ENCODE data around the gene HOXC6. TPM values are rescaled to one million over a fixed set of nuclear protein-coding genes. Genes with fewer than 3 reads are reported as not detected.

The HOXC6 gene
- total RNA-seq, 1 donor from 2014 or later, result 2.6 TPM

- no peaks in the 10 kb centered on the region for H3K9me3 ChIP-seq (ENCODE audit: control insufficient read depth in 3 of 3, low read length in 3 of 3)
- no peak overlapping the region for H3K9ac ChIP-seq (ENCODE audit: low read depth in 1 of 3, low read length in 3 of 3)
- H3K4me1 ChIP-seq (ENCODE audit: control insufficient read depth in 3 of 3, insufficient read depth in 3 of 3, low read length in 3 of 3), result no peaks in the 10 kb centered on the region
- no peaks in the 10 kb centered on the region for H3K36me3 ChIP-seq (ENCODE audit: control insufficient read depth in 3 of 3, insufficient read depth in 3 of 3, low read length in 3 of 3)
- no peak overlapping the region for H3K4me3 ChIP-seq (ENCODE audit: low read length in 3 of 3)
- H3K27ac ChIP-seq (ENCODE audit: low read depth, low read length), result no peak overlapping the region
- peaks cover 0 to 3% (median 2%) of the 10 kb centered on the region in 3 donors for H3K27me3 ChIP-seq (ENCODE audit: control insufficient read depth in 3 of 3, insufficient read depth in 3 of 3, low read length in 3 of 3)
Measured at GRCh38 chr12:54060174-54060974, 32.1 kb downstream of the HOXC6 start.

- H3K4me1 ChIP-seq (ENCODE audit: control insufficient read depth in 3 of 3, insufficient read depth in 3 of 3, low read length in 3 of 3), result no peaks in the 10 kb centered on the region
- peaks cover 0 to 3% (median 2%) of the 10 kb centered on the region in 3 donors for H3K27me3 ChIP-seq (ENCODE audit: control insufficient read depth in 3 of 3, insufficient read depth in 3 of 3, low read length in 3 of 3)
- H3K9ac ChIP-seq (ENCODE audit: low read depth in 1 of 3, low read length in 3 of 3), result no peak overlapping the region
Measured at GRCh38 chr12:54060975-54061778, 32.9 kb downstream of the HOXC6 start.

GRCh38 chr12:54065677-54066076 is 37.4 kb downstream of the HOXC6 start:
- H3K27me3 ChIP-seq (ENCODE audit: control insufficient read depth in 3 of 3, insufficient read depth in 3 of 3, low read length in 3 of 3), result no peaks in the 10 kb centered on the region
- H3K9ac ChIP-seq (ENCODE audit: low read depth in 1 of 3, low read length in 3 of 3), result no peak overlapping the region
- H3K4me1 ChIP-seq (ENCODE audit: control insufficient read depth in 3 of 3, insufficient read depth in 3 of 3, low read length in 3 of 3), result peaks cover 0 to 10% (median 6%) of the 10 kb centered on the region in 3 donors
- no peaks in the 10 kb centered on the region for H3K36me3 ChIP-seq (ENCODE audit: control insufficient read depth in 3 of 3, insufficient read depth in 3 of 3, low read length in 3 of 3)
- no peaks in the 10 kb centered on the region for H3K9me3 ChIP-seq (ENCODE audit: control insufficient read depth in 3 of 3, low read length in 3 of 3)
- no peak overlapping the region for H3K4me3 ChIP-seq (ENCODE audit: low read length in 3 of 3)
- no peak overlapping the region for H3K27ac ChIP-seq (ENCODE audit: low read depth, low read length)

More at GRCh38 chr12:54060975-54061778, 32.9 kb downstream of the HOXC6 start:
- H3K27ac ChIP-seq (ENCODE audit: low read depth, low read length), result no peak overlapping the region
- no peaks in the 10 kb centered on the region for H3K36me3 ChIP-seq (ENCODE audit: control insufficient read depth in 3 of 3, insufficient read depth in 3 of 3, low read length in 3 of 3)
- no peaks in the 10 kb centered on the region for H3K9me3 ChIP-seq (ENCODE audit: control insufficient read depth in 3 of 3, low read length in 3 of 3)
- H3K4me3 ChIP-seq (ENCODE audit: low read length in 3 of 3), result no peak overlapping the region

GRCh38 chr12:54066408-54066807 is 38.2 kb downstream of the HOXC6 start:
- Histone ChIP-seq H3K27ac (ENCODE audit: low read depth, low read length) (no peak overlapping the region), H3K27me3 (ENCODE audit: control insufficient read depth in 3 of 3, insufficient read depth in 3 of 3, low read length in 3 of 3) (no peaks in the 10 kb centered on the region), H3K9me3 (ENCODE audit: control insufficient read depth in 3 of 3, low read length in 3 of 3) (no peaks in the 10 kb centered on the region)

GRCh38 chr12:54068418-54069070 is 40.3 kb downstream of the HOXC6 start:
- H3K27me3 ChIP-seq (ENCODE audit: control insufficient read depth in 3 of 3, insufficient read depth in 3 of 3, low read length in 3 of 3), result no peaks in the 10 kb centered on the region
- H3K27ac ChIP-seq (ENCODE audit: low read depth, low read length), result no peak overlapping the region
- no peak overlapping the region for H3K9ac ChIP-seq (ENCODE audit: low read depth in 1 of 3, low read length in 3 of 3)
- no peaks in the 10 kb centered on the region for H3K36me3 ChIP-seq (ENCODE audit: control insufficient read depth in 3 of 3, insufficient read depth in 3 of 3, low read length in 3 of 3)
- no peak overlapping the region for H3K4me3 ChIP-seq (ENCODE audit: low read length in 3 of 3)
- H3K4me1 ChIP-seq (ENCODE audit: control insufficient read depth in 3 of 3, insufficient read depth in 3 of 3, low read length in 3 of 3), result peaks cover 6 to 10% (median 6%) of the 10 kb centered on the region in 3 donors
- no peaks in the 10 kb centered on the region for H3K9me3 ChIP-seq (ENCODE audit: control insufficient read depth in 3 of 3, low read length in 3 of 3)

More at GRCh38 chr12:54066408-54066807, 38.2 kb downstream of the HOXC6 start:
- Histone ChIP-seq H3K4me3 (ENCODE audit: low read length in 3 of 3) (no peak overlapping the region), H3K4me1 (ENCODE audit: control insufficient read depth in 3 of 3, insufficient read depth in 3 of 3, low read length in 3 of 3) (peaks cover 0 to 10% (median 6%) of the 10 kb centered on the region in 3 donors), H3K36me3 (ENCODE audit: control insufficient read depth in 3 of 3, insufficient read depth in 3 of 3, low read length in 3 of 3) (no peaks in the 10 kb centered on the region), H3K9ac (ENCODE audit: low read depth in 1 of 3, low read length in 3 of 3) (no peak overlapping the region)

- H3K4me3 ChIP-seq (ENCODE audit: low read length in 3 of 3), result no peak overlapping the region
- no peaks in the 10 kb centered on the region for H3K27me3 ChIP-seq (ENCODE audit: control insufficient read depth in 3 of 3, insufficient read depth in 3 of 3, low read length in 3 of 3)
- H3K9ac ChIP-seq (ENCODE audit: low read depth in 1 of 3, low read length in 3 of 3), result no peak overlapping the region
Measured at GRCh38 chr12:54071942-54072341, 43.7 kb downstream of the HOXC6 start.

GRCh38 chr12:54074308-54074707 is 46.1 kb downstream of the HOXC6 start:
- no peaks in the 10 kb centered on the region for H3K27me3 ChIP-seq (ENCODE audit: control insufficient read depth in 3 of 3, insufficient read depth in 3 of 3, low read length in 3 of 3)
- H3K4me1 ChIP-seq (ENCODE audit: control insufficient read depth in 3 of 3, insufficient read depth in 3 of 3, low read length in 3 of 3), result peaks cover 0 to 6% (median 0%) of the 10 kb centered on the region in 3 donors
- H3K9me3 ChIP-seq (ENCODE audit: control insufficient read depth in 3 of 3, low read length in 3 of 3), result no peaks in the 10 kb centered on the region
- H3K36me3 ChIP-seq (ENCODE audit: control insufficient read depth in 3 of 3, insufficient read depth in 3 of 3, low read length in 3 of 3), result no peaks in the 10 kb centered on the region
- no peak overlapping the region for H3K9ac ChIP-seq (ENCODE audit: low read depth in 1 of 3, low read length in 3 of 3)
- H3K27ac ChIP-seq (ENCODE audit: low read depth, low read length), result no peak overlapping the region
- no peak overlapping the region for H3K4me3 ChIP-seq (ENCODE audit: low read length in 3 of 3)

More at GRCh38 chr12:54071942-54072341, 43.7 kb downstream of the HOXC6 start:
- Histone ChIP-seq H3K36me3 (ENCODE audit: control insufficient read depth in 3 of 3, insufficient read depth in 3 of 3, low read length in 3 of 3) (no peaks in the 10 kb centered on the region), H3K9me3 (ENCODE audit: control insufficient read depth in 3 of 3, low read length in 3 of 3) (no peaks in the 10 kb centered on the region), H3K4me1 (ENCODE audit: control insufficient read depth in 3 of 3, insufficient read depth in 3 of 3, low read length in 3 of 3) (peaks cover 6 to 10% (median 6%) of the 10 kb centered on the region in 3 donors), H3K27ac (ENCODE audit: low read depth, low read length) (no peak overlapping the region)

GRCh38 chr12:54075409-54075808 is 47.2 kb downstream of the HOXC6 start:
- H3K4me3 ChIP-seq (ENCODE audit: low read length in 3 of 3), result no peak overlapping the region
- H3K4me1 ChIP-seq (ENCODE audit: control insufficient read depth in 3 of 3, insufficient read depth in 3 of 3, low read length in 3 of 3), result peaks cover 0 to 6% (median 0%) of the 10 kb centered on the region in 3 donors
- H3K27ac ChIP-seq (ENCODE audit: low read depth, low read length), result no peak overlapping the region
- H3K27me3 ChIP-seq (ENCODE audit: control insufficient read depth in 3 of 3, insufficient read depth in 3 of 3, low read length in 3 of 3), result no peaks in the 10 kb centered on the region
- no peaks in the 10 kb centered on the region for H3K9me3 ChIP-seq (ENCODE audit: control insufficient read depth in 3 of 3, low read length in 3 of 3)
- no peaks in the 10 kb centered on the region for H3K36me3 ChIP-seq (ENCODE audit: control insufficient read depth in 3 of 3, insufficient read depth in 3 of 3, low read length in 3 of 3)
- no peak overlapping the region for H3K9ac ChIP-seq (ENCODE audit: low read depth in 1 of 3, low read length in 3 of 3)

GRCh38 chr12:54075974-54076373 is 47.7 kb downstream of the HOXC6 start:
- H3K9ac ChIP-seq (ENCODE audit: low read depth in 1 of 3, low read length in 3 of 3), result no peak overlapping the region
- no peaks in the 10 kb centered on the region for H3K9me3 ChIP-seq (ENCODE audit: control insufficient read depth in 3 of 3, low read length in 3 of 3)
- H3K36me3 ChIP-seq (ENCODE audit: control insufficient read depth in 3 of 3, insufficient read depth in 3 of 3, low read length in 3 of 3), result no peaks in the 10 kb centered on the region
- H3K4me3 ChIP-seq (ENCODE audit: low read length in 3 of 3), result no peak overlapping the region
- no peak overlapping the region for H3K27ac ChIP-seq (ENCODE audit: low read depth, low read length)
- H3K4me1 ChIP-seq (ENCODE audit: control insufficient read depth in 3 of 3, insufficient read depth in 3 of 3, low read length in 3 of 3), result peaks cover 0 to 6% (median 0%) of the 10 kb centered on the region in 3 donors
- H3K27me3 ChIP-seq (ENCODE audit: control insufficient read depth in 3 of 3, insufficient read depth in 3 of 3, low read length in 3 of 3), result no peaks in the 10 kb centered on the region
